ENCODE measurements around the gene MCM7. TPM values are rescaled to one million over a fixed set of nuclear protein-coding genes. Genes with fewer than 3 reads are reported as not detected.
"Not testable (repeated sequence)": the region's sequence is repeated elsewhere in the genome, so short reads cannot be mapped to it uniquely, and the experiment has no call there.

The MCM7 gene
- 100 to 1,000 TPM; 390 to 395 TPM for total RNA-seq

DNA sequence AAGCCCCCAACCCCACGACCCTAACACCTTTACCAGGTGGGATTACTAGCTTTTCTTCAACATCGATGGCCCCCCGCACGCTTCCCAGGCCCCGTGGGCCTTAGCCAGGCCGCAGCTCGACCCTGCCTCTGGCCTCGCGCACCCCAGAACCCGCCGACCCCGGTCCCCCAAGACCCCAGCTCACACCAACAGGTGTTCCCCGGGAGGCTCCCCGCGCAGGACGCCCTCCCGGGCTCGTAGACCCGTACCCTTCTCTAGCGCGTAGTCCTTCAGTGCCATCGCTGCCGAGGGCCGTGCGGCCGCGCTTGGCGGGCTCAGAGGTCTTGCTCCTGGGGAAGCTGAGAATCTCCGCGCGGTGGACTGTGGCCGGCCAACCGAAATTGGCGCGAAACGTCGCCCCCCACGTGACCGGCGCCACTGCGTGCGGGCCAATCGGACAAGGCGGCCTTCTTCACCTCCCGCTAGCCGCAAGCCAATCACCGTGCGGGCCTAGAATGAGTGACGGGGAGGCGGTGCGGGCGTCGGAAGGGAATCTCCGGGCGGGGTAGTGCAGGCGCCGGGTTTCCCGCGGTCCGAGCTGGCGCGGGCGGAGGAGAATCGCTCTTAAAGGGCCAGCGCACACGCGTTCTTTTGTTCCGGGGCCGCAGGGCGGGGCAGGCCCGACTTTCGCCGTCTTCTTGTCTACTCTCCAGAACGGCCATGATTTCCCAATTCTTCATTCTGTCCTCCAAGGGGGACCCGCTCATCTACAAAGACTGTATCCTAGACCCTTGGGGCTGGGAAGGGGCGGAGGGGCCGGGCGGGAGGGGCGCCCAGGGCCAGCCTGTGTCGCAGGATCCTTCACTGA, at the start of gene MCM7, which contains the start of gene AP4M1:
Gene MCM7 (minus strand): TSS at position 382 of the 847 bp plus-strand sequence. CDS start 103 bp downstream, at position 279.
Gene AP4M1 (plus strand): TSS at position 628 of the 847 bp plus-strand sequence. CDS start 72 bp downstream, at position 700.
- peak; percentile 98 for DNase-seq
- no peaks in the 10 kb centered on the region for H3K27me3 Mint-ChIP-seq (ENCODE audit: low read depth)
- CTCF ChIA-PET, result interaction anchor here (0.9 to 2.1 kb wide), 7 partner anchors 11 to 374 kb away, joined by 3 to 7 read pairs (median 4); no protein-coding TSS in a partner anchor
- peak within 1 kb of the TSS; percentile 91 for H3K4me3 Mint-ChIP-seq
- intact Hi-C loops (cut with micrococcal nuclease), result loop anchor here (1.0 to 2.0 kb wide), 8 partner anchors 12 to 328 kb away; partner anchors contain the start of genes CNPY4, GPC2, LAMTOR4 and MBLAC1
- H3K36me3 Mint-ChIP-seq (ENCODE audit: low read depth), result peaks cover 41% of the 10 kb centered on the region
- H3K4me1 Mint-ChIP-seq (ENCODE audit: low read depth), result peaks cover 40% of the 10 kb centered on the region
- H3K9me3 Mint-ChIP-seq, result no peaks in the 10 kb centered on the region
- peak within 1 kb of the TSS; percentile 96 for H3K27ac Mint-ChIP-seq

DNA sequence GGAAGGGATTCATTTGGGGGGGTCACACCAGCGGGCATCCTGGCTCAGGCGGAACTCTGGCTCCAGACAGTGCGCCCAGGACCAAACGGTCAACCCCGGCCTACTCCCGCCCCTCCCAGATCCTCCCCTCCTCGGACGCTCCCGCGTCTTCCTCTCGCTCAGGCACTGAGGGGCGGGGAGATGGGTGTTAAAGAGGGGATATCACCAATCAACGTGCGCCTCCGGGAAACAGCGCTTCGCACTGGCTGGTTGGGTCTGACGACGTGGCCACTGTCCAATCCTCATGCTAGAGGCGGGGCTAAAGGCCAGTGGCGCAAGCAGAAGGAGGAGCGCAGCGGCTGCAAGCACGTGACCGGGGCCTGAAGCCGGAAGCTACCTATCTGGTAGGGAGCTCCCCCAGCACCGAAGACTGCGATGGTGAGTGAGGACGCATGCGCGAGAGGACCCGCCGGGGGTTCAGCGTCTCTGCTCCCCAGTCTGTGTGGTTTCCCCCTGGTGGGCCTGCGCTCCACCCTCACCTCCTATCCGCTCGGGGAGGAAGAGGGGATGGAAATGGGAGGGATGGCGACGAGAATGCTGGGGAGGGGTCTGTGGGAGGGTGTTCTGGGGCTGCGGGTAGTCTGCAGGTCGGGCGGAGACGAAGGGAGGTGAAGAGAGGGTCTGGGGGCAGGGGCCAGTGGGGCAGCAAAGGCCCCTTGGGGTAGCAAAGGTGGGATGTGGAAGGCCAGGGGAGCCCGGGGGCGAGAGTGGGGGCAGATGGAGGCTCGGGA, 47.5 kb upstream of the MCM7 start, which contains the start of gene LAMTOR4:
Gene LAMTOR4 (plus strand): TSS at position 360 of the 770 bp plus-strand sequence. CDS start 55 bp downstream, at position 415.
- Mint-ChIP-seq H3K4me1 (ENCODE audit: low read depth) (peaks cover 29% of the 10 kb centered on the region), H3K9me3 (no peaks in the 10 kb centered on the region), H3K4me3 (peak within 1 kb of the TSS; percentile 100), H3K36me3 (ENCODE audit: low read depth) (peaks cover 24% of the 10 kb centered on the region), H3K27ac (peak within 1 kb of the TSS; percentile 99), H3K27me3 (ENCODE audit: low read depth) (no peaks in the 10 kb centered on the region)
- DNase-seq, result peak; percentile 100
- intact Hi-C loops (cut with micrococcal nuclease), result loop anchor here (1.0 kb wide), 10 partner anchors 10 to 288 kb away; partner anchors contain the start of genes AP4M1, GAL3ST4, GPC2 and MCM7
- CTCF ChIA-PET, result interaction anchor here (0.6 to 4.7 kb wide), 4 partner anchors 10 to 259 kb away, joined by 3 to 34 read pairs (median 6); partner anchors contain the start of gene MBLAC1

DNA sequence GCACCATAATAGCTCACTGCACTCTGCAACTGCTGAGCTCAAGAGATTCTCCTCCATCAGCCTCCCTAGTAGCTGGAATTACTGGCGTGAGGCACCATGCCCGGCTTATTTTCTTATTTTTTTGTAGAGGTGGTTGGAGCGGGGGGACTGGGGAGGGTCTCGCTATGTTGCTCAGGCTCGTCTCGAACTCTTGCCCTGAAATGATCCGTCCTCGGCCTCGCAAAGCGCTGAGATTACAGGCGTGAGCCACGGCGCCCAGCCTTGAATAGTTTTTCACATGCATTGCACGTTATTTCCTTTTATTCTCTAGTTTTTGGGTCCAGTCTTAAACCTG, 47.0 kb upstream of the MCM7 start:
- Mint-ChIP-seq H3K9me3 (no peaks in the 10 kb centered on the region), H3K36me3 (ENCODE audit: low read depth) (peaks cover 21% of the 10 kb centered on the region), H3K4me1 (ENCODE audit: low read depth) (peaks cover 29% of the 10 kb centered on the region), H3K27ac (peak overlapping the region; percentile 99), H3K27me3 (ENCODE audit: low read depth) (no peaks in the 10 kb centered on the region), H3K4me3 (peak overlapping the region; percentile 100)
- intact Hi-C loops (cut with micrococcal nuclease), result loop anchor here (1.0 kb wide), 10 partner anchors 10 to 288 kb away; partner anchors contain the start of genes AP4M1, GAL3ST4, GPC2 and MCM7
- CTCF ChIA-PET, result interaction anchor here (1.0 to 4.7 kb wide), 4 partner anchors 9 to 260 kb away, joined by 3 to 34 read pairs (median 6); no protein-coding TSS in a partner anchor
- DNase-seq, result no peak

DNA sequence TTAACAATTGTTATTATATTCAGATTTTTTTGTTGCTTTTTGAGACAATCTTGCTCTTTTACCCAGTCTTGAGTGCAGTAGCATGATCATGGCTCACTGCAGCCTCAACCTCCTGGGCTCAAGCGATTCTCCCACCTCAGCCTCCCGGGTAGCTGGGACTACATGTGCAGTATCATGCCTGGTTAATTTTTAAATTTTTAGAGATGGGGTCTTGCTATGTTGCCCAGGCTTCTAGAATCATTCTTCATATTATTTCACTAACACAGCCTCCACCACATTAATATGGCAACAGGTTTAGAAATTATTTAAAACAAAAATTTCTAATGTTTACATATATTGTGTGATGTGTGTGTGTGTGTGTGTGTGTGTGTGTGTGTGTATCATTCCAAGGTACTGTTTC, 46.1 kb upstream of the MCM7 start:
- Mint-ChIP-seq H3K27me3 (ENCODE audit: low read depth) (no peaks in the 10 kb centered on the region), H3K27ac (peak overlapping the region; percentile 99), H3K4me3 (no peak overlapping the region), H3K36me3 (ENCODE audit: low read depth) (peaks cover 16% of the 10 kb centered on the region), H3K4me1 (ENCODE audit: low read depth) (peaks cover 25% of the 10 kb centered on the region), H3K9me3 (no peaks in the 10 kb centered on the region)
- CTCF ChIA-PET, result interaction anchor here (0.5 to 4.7 kb wide), 5 partner anchors 12 to 134 kb away, joined by 3 to 34 read pairs (median 4); no protein-coding TSS in a partner anchor
- intact Hi-C loops (cut with micrococcal nuclease), result no loop called here
- DNase-seq, result no peak

DNA sequence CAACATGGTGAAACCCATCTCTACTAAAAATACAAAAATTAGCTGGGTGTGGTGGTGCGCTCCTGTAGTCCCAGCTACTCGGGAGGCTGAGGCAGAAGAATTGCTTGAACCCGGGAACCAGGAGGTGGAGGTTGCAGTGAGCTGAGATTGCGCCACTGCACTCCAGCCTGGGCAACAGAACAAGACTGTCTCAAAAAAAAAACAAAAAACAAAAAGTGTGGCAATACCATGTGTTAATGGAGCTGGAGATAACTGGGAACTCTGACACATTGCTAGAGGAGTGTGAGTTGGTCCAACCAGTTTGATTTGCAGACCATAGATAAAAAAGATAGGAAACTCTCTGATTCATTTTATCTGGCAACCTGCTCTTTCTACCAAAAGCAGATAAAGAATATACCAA, 45.2 kb upstream of the MCM7 start:
- intact Hi-C loops (cut with micrococcal nuclease); H3K4me3 Mint-ChIP-seq; DNase-seq; H3K9me3 Mint-ChIP-seq; H3K27ac Mint-ChIP-seq; H3K27me3 Mint-ChIP-seq (ENCODE audit: low read depth): not testable (repeated sequence)
- CTCF ChIA-PET, result interaction anchor here (0.6 to 4.7 kb wide), 4 partner anchors 13 to 190 kb away, joined by 3 to 34 read pairs (median 4); no protein-coding TSS in a partner anchor
- Mint-ChIP-seq H3K4me1 (ENCODE audit: low read depth) (peaks cover 19% of the 10 kb centered on the region), H3K36me3 (ENCODE audit: low read depth) (peaks cover 13% of the 10 kb centered on the region)

DNA sequence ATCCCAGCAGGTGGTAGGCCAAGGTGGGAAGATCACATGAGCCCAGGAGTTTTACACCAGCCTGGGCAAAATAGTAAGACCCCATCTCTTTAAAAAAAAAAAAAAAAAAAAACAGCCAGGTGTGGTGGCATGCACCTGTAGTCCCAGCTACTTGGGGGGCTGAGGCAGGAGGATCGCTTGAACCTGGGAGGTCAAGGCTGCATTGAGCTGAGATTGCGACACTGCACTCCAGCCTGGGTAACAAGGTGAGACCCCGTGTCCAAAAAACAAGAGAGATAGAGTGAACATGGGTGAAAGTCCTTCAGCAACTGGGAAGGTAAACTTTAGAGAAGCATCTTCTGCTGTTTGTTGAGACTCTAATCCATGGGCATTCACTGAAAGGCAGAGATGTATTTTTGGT, 41.3 kb upstream of the MCM7 start:
- no peak overlapping the region for H3K27ac Mint-ChIP-seq
- peaks cover 12% of the 10 kb centered on the region for H3K4me1 Mint-ChIP-seq (ENCODE audit: low read depth)
- H3K4me3 Mint-ChIP-seq, result no peak overlapping the region
- intact Hi-C loops (cut with micrococcal nuclease), result no loop called here
- DNase-seq, result no peak
- no peaks in the 10 kb centered on the region for H3K27me3 Mint-ChIP-seq (ENCODE audit: low read depth)
- CTCF ChIA-PET, result interaction anchor here (0.6 to 2.4 kb wide), 4 partner anchors 8 to 68 kb away, joined by 4 to 10 read pairs (median 5); no protein-coding TSS in a partner anchor
- no peaks in the 10 kb centered on the region for H3K36me3 Mint-ChIP-seq (ENCODE audit: low read depth)
- no peaks in the 10 kb centered on the region for H3K9me3 Mint-ChIP-seq

DNA sequence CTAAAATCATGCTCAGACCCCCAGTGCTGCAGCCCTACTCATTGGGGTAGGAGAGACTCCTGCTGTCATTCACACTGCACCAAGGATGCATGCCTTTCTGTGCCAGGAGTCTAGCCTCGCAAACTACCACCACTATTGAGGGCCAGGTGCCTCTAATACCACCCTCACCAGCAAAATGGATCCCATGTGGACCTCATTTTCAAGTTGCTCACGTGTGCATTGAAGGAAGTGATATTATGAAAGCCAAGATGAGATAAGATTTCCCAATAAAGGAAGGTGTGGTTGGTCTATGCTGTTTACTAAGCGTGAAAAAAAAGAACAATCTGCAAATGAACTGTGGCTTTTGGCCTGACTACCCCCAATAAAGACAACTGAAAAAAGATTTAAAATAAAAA, 40.4 kb upstream of the MCM7 start:
- H3K27me3 Mint-ChIP-seq (ENCODE audit: low read depth), result no peaks in the 10 kb centered on the region
- intact Hi-C loops (cut with micrococcal nuclease), result no loop called here
- DNase-seq, result no peak
- peaks cover 12% of the 10 kb centered on the region for H3K4me1 Mint-ChIP-seq (ENCODE audit: low read depth)
- no peak overlapping the region for H3K27ac Mint-ChIP-seq
- no peaks in the 10 kb centered on the region for H3K36me3 Mint-ChIP-seq (ENCODE audit: low read depth)
- no peak overlapping the region for H3K4me3 Mint-ChIP-seq
- CTCF ChIA-PET, result interaction anchor here (1.0 to 4.3 kb wide), 3 partner anchors 8 to 12 kb away, joined by 5 to 26 read pairs (median 10); no protein-coding TSS in a partner anchor
- no peaks in the 10 kb centered on the region for H3K9me3 Mint-ChIP-seq

DNA sequence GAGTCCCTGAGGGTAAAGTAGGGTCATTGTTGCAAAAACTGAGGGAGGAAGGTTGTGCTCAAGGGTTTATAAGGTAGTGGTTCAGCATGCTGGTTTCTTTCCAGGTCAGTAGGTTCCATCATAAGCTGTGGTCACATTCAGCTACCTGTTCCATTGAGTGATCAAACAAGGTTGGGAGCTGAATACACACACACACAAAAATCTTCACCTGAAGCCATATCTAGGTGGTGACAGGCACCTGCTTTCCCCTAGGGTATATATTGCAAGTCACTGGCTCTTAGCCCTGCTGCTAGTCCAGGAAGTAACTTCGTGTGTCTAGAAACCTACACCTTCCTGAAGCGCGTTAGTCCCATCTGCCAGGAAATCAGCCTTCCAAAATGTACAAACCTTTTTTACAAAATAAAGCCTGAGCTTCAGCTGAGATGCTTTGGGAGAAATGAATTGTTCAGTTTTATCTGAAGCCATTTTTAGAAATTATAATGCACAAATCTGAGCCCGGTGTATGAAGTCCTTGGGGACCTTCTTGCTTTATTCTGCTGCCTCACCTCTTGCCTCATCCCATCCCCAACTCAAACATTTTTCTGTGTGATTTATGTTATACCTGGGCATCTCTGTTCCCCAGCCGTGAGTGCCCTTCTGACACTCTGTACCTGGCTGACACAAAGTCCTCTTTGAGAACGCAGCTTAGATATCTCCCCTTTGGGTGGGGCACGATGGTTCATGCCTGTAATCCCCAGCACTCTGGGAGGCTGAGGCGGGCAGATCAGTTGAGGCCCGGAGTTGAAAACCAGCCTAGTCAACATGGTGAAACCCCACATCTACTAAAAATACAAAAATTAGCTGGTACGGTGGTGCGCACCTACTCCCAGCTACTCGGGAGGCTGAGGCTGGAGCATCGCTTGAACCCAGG, 36.9 kb upstream of the MCM7 start:
- Mint-ChIP-seq H3K36me3 (ENCODE audit: low read depth) (no peaks in the 10 kb centered on the region), H3K27ac (peak overlapping the region; percentile 68), H3K4me3 (no peak overlapping the region), H3K9me3 (no peaks in the 10 kb centered on the region), H3K27me3 (ENCODE audit: low read depth) (no peaks in the 10 kb centered on the region), H3K4me1 (ENCODE audit: low read depth) (peaks cover 12% of the 10 kb centered on the region)
- CTCF ChIA-PET, result interaction anchor here (0.8 to 4.3 kb wide), 6 partner anchors 9 to 82 kb away, joined by 3 to 26 read pairs (median 4); partner anchors contain the start of genes LAMTOR4 and PVRIG
- no peak for DNase-seq
- intact Hi-C loops (cut with micrococcal nuclease), result loop anchor here (1.0 kb wide), 1 partner anchor 10 kb away; the partner anchor contains the start of gene LAMTOR4

DNA sequence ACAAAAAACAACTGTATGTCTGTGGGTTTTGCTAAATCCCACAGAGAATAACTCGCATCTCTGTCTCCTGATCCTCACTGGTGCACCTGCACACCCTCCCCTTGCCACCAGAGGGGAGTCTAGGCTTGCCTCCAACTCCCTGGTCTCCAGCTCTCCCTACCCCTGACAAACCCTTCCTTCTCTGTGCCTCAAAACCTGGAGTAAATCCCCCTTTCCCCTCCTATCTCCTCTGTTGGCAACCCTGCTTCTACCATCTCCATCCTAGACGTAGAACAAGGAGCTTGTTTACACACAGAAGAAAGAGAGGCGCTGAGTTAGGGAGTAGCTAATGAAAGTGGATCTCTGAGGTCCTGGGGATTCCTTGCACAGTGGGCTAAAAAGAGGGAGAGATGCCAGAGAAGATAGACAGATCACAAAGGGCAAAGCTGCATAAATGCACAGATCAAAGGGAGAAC, 31.5 kb upstream of the MCM7 start:
- intact Hi-C loops (cut with micrococcal nuclease), result loop anchor here (1.0 to 5.0 kb wide), 4 partner anchors 89 to 275 kb away; no protein-coding TSS in a partner anchor
- CTCF ChIA-PET, result interaction anchor here (0.5 to 6.3 kb wide), 32 partner anchors 9 to 318 kb away, joined by 3 to 60 read pairs (median 4); partner anchors contain the start of genes AP4M1, LAMTOR4, MCM7 and PVRIG
- Mint-ChIP-seq H3K4me1 (ENCODE audit: low read depth) (peaks cover 21% of the 10 kb centered on the region), H3K9me3 (no peaks in the 10 kb centered on the region), H3K27me3 (ENCODE audit: low read depth) (no peaks in the 10 kb centered on the region), H3K36me3 (ENCODE audit: low read depth) (no peaks in the 10 kb centered on the region), H3K4me3 (no peak overlapping the region), H3K27ac (no peak overlapping the region)
- peak; percentile 82 for DNase-seq

DNA sequence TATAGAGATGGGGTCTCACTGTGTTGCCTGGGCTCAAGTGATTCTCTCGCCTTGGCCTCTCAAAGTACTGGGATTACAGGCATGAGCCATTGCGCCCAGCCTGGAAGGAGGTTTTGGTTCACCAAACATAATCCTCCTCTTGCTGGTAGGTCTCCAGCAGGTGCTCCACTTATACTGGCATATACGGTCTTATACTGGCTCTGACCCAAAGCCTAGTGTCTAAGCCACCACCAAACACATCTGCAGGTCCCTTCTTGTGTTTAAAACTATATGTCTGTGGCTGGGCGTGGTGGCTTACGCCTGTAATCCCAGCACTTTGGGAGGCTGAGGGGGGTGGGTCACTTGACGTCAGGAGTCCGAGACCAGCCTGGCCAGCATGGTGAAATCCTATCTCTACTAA, 30.9 kb upstream of the MCM7 start:
- H3K4me3 Mint-ChIP-seq, result no peak overlapping the region
- H3K27ac Mint-ChIP-seq, result no peak overlapping the region
- CTCF ChIA-PET, result interaction anchor here (0.6 to 6.3 kb wide), 26 partner anchors 10 to 1220 kb away, joined by 3 to 60 read pairs (median 5); partner anchors contain the start of genes AP4M1, LAMTOR4, MCM7 and PVRIG
- no peaks in the 10 kb centered on the region for H3K27me3 Mint-ChIP-seq (ENCODE audit: low read depth)
- intact Hi-C loops (cut with micrococcal nuclease), result loop anchor here (1.0 to 5.0 kb wide), 4 partner anchors 89 to 275 kb away; no protein-coding TSS in a partner anchor
- peaks cover 20% of the 10 kb centered on the region for H3K4me1 Mint-ChIP-seq (ENCODE audit: low read depth)
- no peaks in the 10 kb centered on the region for H3K36me3 Mint-ChIP-seq (ENCODE audit: low read depth)
- no peak for DNase-seq
- no peaks in the 10 kb centered on the region for H3K9me3 Mint-ChIP-seq
